ENCODE results near the gene TNS1. TPM values are rescaled to one million over a fixed set of nuclear protein-coding genes. Genes with fewer than 3 reads are reported as not detected.

The TNS1 gene
- total RNA-seq, 1 donor from 2014 or later = 54.5 TPM

GRCh38 chr2:217905395-217905794 is 97.4 kb downstream of the TNS1 start:
- no peak for TF ChIP-seq CTCF (IDR thresholded peaks at IDR 0.05; ENCODE audit: insufficient read depth, low read length, poor library complexity, severe bottlenecking)
- Histone ChIP-seq H3K27me3 (ENCODE audit: control insufficient read depth, insufficient read depth, low read length) (no peaks in the 10 kb centered on the region), H3K36me3 (ENCODE audit: control insufficient read depth, insufficient read depth, low read length) (no peaks in the 10 kb centered on the region), H3K4me3 (ENCODE audit: low read depth, low read length) (no peak overlapping the region)
- DNase-seq (ENCODE audit: low read depth) = no peak

GRCh38 chr2:217904614-217904965 is 98.2 kb downstream of the TNS1 start:
- TF ChIP-seq CTCF (IDR thresholded peaks at IDR 0.05; ENCODE audit: insufficient read depth, low read length, poor library complexity, severe bottlenecking) = no peak
- no peak for DNase-seq (ENCODE audit: low read depth)
- Histone ChIP-seq H3K36me3 (ENCODE audit: control insufficient read depth, insufficient read depth, low read length) (no peaks in the 10 kb centered on the region), H3K27me3 (ENCODE audit: control insufficient read depth, insufficient read depth, low read length) (no peaks in the 10 kb centered on the region), H3K4me3 (ENCODE audit: low read depth, low read length) (no peak overlapping the region)

GRCh38 chr2:217903859-217904613 is 98.8 kb downstream of the TNS1 start:
- Histone ChIP-seq H3K36me3 (ENCODE audit: control insufficient read depth, insufficient read depth, low read length) (no peaks in the 10 kb centered on the region), H3K4me3 (ENCODE audit: low read depth, low read length) (no peak overlapping the region), H3K27me3 (ENCODE audit: control insufficient read depth, insufficient read depth, low read length) (no peaks in the 10 kb centered on the region)
- DNase-seq (ENCODE audit: low read depth) = no peak
- no peak for TF ChIP-seq CTCF (IDR thresholded peaks at IDR 0.05; ENCODE audit: insufficient read depth, low read length, poor library complexity, severe bottlenecking)

- no peaks in the 10 kb centered on the region for H3K27me3 ChIP-seq (ENCODE audit: control insufficient read depth, insufficient read depth, low read length)
- no peak for TF ChIP-seq CTCF (IDR thresholded peaks at IDR 0.05; ENCODE audit: insufficient read depth, low read length, poor library complexity, severe bottlenecking)
- H3K36me3 ChIP-seq (ENCODE audit: control insufficient read depth, insufficient read depth, low read length) = peaks cover under 1% of the 10 kb centered on the region
- DNase-seq (ENCODE audit: low read depth) = no peak
- H3K4me3 ChIP-seq (ENCODE audit: low read depth, low read length) = no peak overlapping the region
These were observed 99.5 kb downstream of the TNS1 start for GRCh38 chr2:217903142-217903858.

- no peak for TF ChIP-seq CTCF (IDR thresholded peaks at IDR 0.05; ENCODE audit: insufficient read depth, low read length, poor library complexity, severe bottlenecking)
- Histone ChIP-seq H3K4me3 (ENCODE audit: low read depth, low read length) (no peak overlapping the region), H3K36me3 (ENCODE audit: control insufficient read depth, insufficient read depth, low read length) (peaks cover 1% of the 10 kb centered on the region), H3K27me3 (ENCODE audit: control insufficient read depth, insufficient read depth, low read length) (no peaks in the 10 kb centered on the region)
- peak; percentile 37 for DNase-seq (ENCODE audit: low read depth)
These were observed 100.2 kb downstream of the TNS1 start for GRCh38 chr2:217902379-217903141.

All from kidney epithelial cell (primary cell).